ENCODE results near the gene USP5. TPM values are rescaled to one million over a fixed set of nuclear protein-coding genes. Genes with fewer than 3 reads are reported as not detected.

USP5 gene
- total and polyA plus RNA-seq, 2 of the 8 experiments (the other 6 are each of a cell fraction or from before 2014, with no cell fraction given), result 66.5 to 148 TPM

DNA sequence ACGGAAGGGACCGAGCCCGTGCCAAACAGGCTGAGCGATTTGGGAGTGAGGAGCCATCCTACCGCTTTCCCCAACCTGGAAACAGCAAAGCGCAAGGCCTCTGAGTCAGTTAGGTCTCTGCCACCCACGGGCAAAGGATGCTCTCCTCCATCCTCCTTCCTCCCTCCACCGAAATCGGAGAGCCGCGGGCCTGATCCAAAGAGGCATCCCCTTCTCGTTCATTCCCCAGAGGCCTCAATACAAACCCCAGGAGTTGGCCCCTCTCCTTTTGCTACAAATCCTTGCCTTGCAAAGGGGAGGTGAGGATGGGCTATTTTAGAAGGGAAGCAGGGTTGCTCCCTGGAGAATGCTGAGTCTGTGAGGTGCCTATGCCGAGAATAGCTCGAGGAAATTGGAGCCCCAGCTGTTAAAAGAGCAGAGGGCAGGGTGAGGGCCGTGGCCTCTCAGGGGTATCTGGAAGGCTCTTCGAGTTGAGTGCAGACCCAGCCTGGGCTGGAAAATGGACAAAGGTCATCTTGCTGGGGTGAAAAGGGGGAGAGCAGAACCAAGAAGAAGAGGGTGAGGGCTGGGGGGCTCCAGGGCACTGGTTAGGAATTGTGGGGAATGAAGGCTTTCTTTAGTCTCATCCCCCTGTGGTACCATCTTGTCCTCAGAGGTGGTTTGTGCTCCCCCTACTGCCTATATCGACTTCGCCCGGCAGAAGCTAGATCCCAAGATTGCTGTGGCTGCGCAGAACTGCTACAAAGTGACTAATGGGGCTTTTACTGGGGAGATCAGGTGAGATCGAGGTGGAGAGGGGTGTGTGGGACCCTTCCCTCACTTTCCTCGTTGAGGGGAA is 16.5 kb downstream of the USP5 start:
- DNase-seq (ENCODE audit: low read depth in 1 of 2, low spot score in 2 of 2), result peak in 1 of 2 experiments; percentile 52

More for the DNA sequence above, 16.5 kb downstream of the USP5 start:
- H3K4me1 ChIP-seq (replicated peaks in 1 of 4; ENCODE audit: control insufficient read depth in 3 of 4, insufficient read depth in 4 of 4, low read length in 3 of 4), result peaks cover 7 to 48% (median 25%) of the 10 kb centered on the region in 4 experiments
- no peak overlapping the region for H2AK5ac ChIP-seq (ENCODE audit: low read depth, low read length)
- 0 out of 2 replicates have a peak, but pooled peaks cover 4% of the 10 kb centered on the region for H3K79me1 ChIP-seq (ENCODE audit: low read depth, low read length)
- H3K9ac ChIP-seq (replicated peaks in 1 of 4; ENCODE audit: extremely low read depth in 1 of 4, low read depth in 3 of 4, low read length in 3 of 4), result peak overlapping the region; percentile 60 to 85 (median 82)
- H2BK12ac ChIP-seq (ENCODE audit: low read depth, low read length), result no peak overlapping the region
- 14% methylated on average over 22 of the region's 22 CpGs; no CpG with 5 or more reads in 1 of the 2 experiments for WGBS, 2 experiments (ENCODE audit: extremely low coverage in 1 of 2, insufficient coverage in 1 of 2, insufficient read length in 1 of 2, insufficient replicate concordance in 2 of 2, low coverage in 1 of 2, low lambda C conversion rate in 2 of 2, missing lambda C conversion rate in 1 of 2)
- no peak overlapping the region for H2BK20ac ChIP-seq (ENCODE audit: low read length)
- peaks cover 21% of the 10 kb centered on the region for H3K23me2 ChIP-seq (ENCODE audit: low read depth, low read length)
- no peaks in the 10 kb centered on the region for H3K27me3 ChIP-seq (replicated peaks in 1 of 4; ENCODE audit: control insufficient read depth in 3 of 4, extremely low read depth in 1 of 4, insufficient read depth in 3 of 4, low read length in 3 of 4)
- H3K23ac ChIP-seq (ENCODE audit: insufficient read length), result no peak overlapping the region
- H3K18ac ChIP-seq (ENCODE audit: extremely low read depth, low read length), result peak overlapping the region; percentile 85; the same call in 1 of the 2 replicates
- peaks cover 8 to 44% (median 22%) of the 10 kb centered on the region in 4 experiments for H3K36me3 ChIP-seq (ENCODE audit: control insufficient read depth in 2 of 4, insufficient read depth in 4 of 4, low read length in 3 of 4)
- peak overlapping the region; percentile 32 for H4K5ac ChIP-seq (ENCODE audit: insufficient read length, low read depth, low read length)
- H3K27ac ChIP-seq (ENCODE audit: low read depth, low read length), result peak overlapping the region; percentile 71; the same call in 1 of the 2 replicates
- CTCF ChIA-PET (ENCODE audit: partially characterized antibody), result interaction anchor here (0.7 to 10.4 kb wide), 35 partner anchors 12 to 248 kb away, joined by 3 to 216 read pairs (median 7); partner anchors contain the start of genes C12orf57, CDCA3, GNB3 and LRRC23
- peaks cover 0 to 22% of the 10 kb centered on the region in 2 experiments; a peak in 2 of 4 replicates for H3K79me2 ChIP-seq (ENCODE audit: control insufficient read depth in 1 of 2, insufficient read depth in 2 of 2, low read length in 2 of 2)
- POLR2A ChIA-PET (ENCODE audit: partially characterized antibody), result interaction anchor here (0.5 to 18.9 kb wide), 47 partner anchors 8 to 336 kb away, joined by 3 to 588 read pairs (median 4); partner anchors contain the start of genes ATN1, C12orf57, CD4 and CDCA3
- H4K20me1 ChIP-seq (replicated peaks in 1 of 2; ENCODE audit: control insufficient read depth in 1 of 2, insufficient read depth in 2 of 2, low read length in 2 of 2), result peaks cover 25 to 30% of the 10 kb centered on the region in 2 experiments
- H2BK5ac ChIP-seq (ENCODE audit: low read depth, low read length), result peak overlapping the region; percentile 73; the same call in 1 of the 2 replicates
- peak overlapping the region; percentile 74 for H3K56ac ChIP-seq (replicated peaks; ENCODE audit: insufficient read length, low read depth, low read length)
- no peak overlapping the region for H4K8ac ChIP-seq (ENCODE audit: extremely low read depth, insufficient read depth, low read length)
- no peak overlapping the region for H2BK15ac ChIP-seq (ENCODE audit: low read length)
- peak overlapping the region; percentile 61 for H2BK120ac ChIP-seq (replicated peaks; ENCODE audit: low read depth, low read length)
- peak overlapping the region; percentile 84 to 98 (median 86) for H3K4me3 ChIP-seq (ENCODE audit: extremely low read depth in 1 of 4, insufficient read depth in 2 of 4, low read depth in 3 of 4, low read length in 4 of 4)
- H3K4ac ChIP-seq (replicated peaks; ENCODE audit: insufficient read length, low read depth, low read length), result peak overlapping the region; percentile 92
- H3K9me3 ChIP-seq (ENCODE audit: insufficient read depth in 2 of 2, low read depth in 1 of 2, low read length in 1 of 2), result no peaks in the 10 kb centered on the region
- TF ChIP-seq RNF2 (IDR thresholded peaks at IDR 0.05; ENCODE audit: borderline replicate concordance, low read depth, low read length, missing control alignments, poor library complexity, severe bottlenecking) (no peak), KDM5A (IDR thresholded peaks at IDR 0.05; ENCODE audit: low read length) (no peak)
- TF ChIP-seq, protein P1, sequence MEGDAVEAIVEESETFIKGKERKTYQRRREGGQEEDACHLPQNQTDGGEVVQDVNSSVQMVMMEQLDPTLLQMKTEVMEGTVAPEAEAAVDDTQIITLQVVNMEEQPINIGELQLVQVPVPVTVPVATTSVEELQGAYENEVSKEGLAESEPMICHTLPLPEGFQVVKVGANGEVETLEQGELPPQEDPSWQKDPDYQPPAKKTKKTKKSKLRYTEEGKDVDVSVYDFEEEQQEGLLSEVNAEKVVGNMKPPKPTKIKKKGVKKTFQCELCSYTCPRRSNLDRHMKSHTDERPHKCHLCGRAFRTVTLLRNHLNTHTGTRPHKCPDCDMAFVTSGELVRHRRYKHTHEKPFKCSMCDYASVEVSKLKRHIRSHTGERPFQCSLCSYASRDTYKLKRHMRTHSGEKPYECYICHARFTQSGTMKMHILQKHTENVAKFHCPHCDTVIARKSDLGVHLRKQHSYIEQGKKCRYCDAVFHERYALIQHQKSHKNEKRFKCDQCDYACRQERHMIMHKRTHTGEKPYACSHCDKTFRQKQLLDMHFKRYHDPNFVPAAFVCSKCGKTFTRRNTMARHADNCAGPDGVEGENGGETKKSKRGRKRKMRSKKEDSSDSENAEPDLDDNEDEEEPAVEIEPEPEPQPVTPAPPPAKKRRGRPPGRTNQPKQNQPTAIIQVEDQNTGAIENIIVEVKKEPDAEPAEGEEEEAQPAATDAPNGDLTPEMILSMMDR (IDR thresholded peaks at IDR 0.05; ENCODE audit: control extremely low read depth in 1 of 3, insufficient read depth in 1 of 3, low read depth in 1 of 3, low read length in 3 of 3), result peak in 1 of 3 experiments; percentile 28; a peak in 1 of 4 replicates
- H2AFZ ChIP-seq (ENCODE audit: low read length), result no peak overlapping the region
- peak overlapping the region; percentile 93 to 94 for H3K4me2 ChIP-seq (ENCODE audit: insufficient read depth in 1 of 2, low read depth in 2 of 2, low read length in 2 of 2)
- H3K14ac ChIP-seq (ENCODE audit: insufficient read length), result no peak overlapping the region
- peak overlapping the region; percentile 0 for H4K91ac ChIP-seq (replicated peaks; ENCODE audit: insufficient read length, low read length)
- FAIRE-seq, result no peak

Data from H1 (cell line).